ENCODE results near the gene OR51G2.

The OR51G2 gene

GRCh38 chr11:4891996-4892640 is 27.0 kb downstream of the OR51G2 start:
- ChIA-PET POLR2A (no interaction called here), CTCF (no interaction called here)
- TF ChIP-seq PKNOX1 (IDR thresholded peaks at IDR 0.05) (no peak), FOXA1 (IDR thresholded peaks at IDR 0.05) (no peak), ZNF384 (IDR thresholded peaks at IDR 0.05) (no peak), ELF4 (IDR thresholded peaks at IDR 0.05) (no peak)
- DNase-seq (ENCODE audit: extremely low spot score): no peak

- ChIA-PET POLR2A (no interaction called here), CTCF (no interaction called here)
- no peak for TF ChIP-seq ARNT (IDR thresholded peaks at IDR 0.05)
- DNase-seq (ENCODE audit: extremely low spot score): no peak
These were observed 28.9 kb downstream of the OR51G2 start for GRCh38 chr11:4890279-4890678.

DNA sequence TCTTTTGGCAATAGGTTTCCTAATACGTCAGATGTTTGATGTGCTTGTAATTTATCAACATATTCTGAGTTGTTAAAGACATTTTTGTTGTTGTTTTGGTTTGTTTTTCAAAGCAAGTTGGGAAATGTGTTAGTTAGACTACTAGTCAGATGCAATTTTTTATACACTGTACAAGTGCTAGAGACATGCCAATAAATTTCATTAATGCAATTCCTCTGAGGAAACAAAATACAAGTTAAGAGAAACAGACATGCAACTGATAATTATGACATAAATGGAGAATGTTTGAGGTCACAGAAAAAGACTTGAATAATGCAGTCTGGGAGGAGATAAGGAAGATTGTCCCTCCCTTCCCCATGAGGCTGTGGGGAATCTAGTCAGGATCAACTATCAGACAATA is 31.6 kb downstream of the OR51G2 start:
- no peak for TF ChIP-seq ELF4 (IDR thresholded peaks at IDR 0.05)
- no peak for TF ChIP-seq CTBP1 (IDR thresholded peaks at IDR 0.05; ENCODE audit: borderline replicate concordance)
- TF ChIP-seq HDGF (IDR thresholded peaks at IDR 0.05; ENCODE audit: borderline replicate concordance): no peak
- TF ChIP-seq BHLHE40 (IDR thresholded peaks at IDR 0.05; ENCODE audit: borderline replicate concordance): no peak
- TF ChIP-seq ZNF384 (IDR thresholded peaks at IDR 0.05): no peak
- no peak for TF ChIP-seq FOXK2 (IDR thresholded peaks at IDR 0.05)
- TF ChIP-seq L3MBTL2 (conservative IDR thresholded peaks at IDR 0.05): no peak
- TF ChIP-seq FOXM1 (IDR thresholded peaks at IDR 0.05; ENCODE audit: borderline replicate concordance): no peak
- no peak for TF ChIP-seq FOXA1 (IDR thresholded peaks at IDR 0.05)
- no peak for TF ChIP-seq NFRKB (IDR thresholded peaks at IDR 0.05)
- TF ChIP-seq PKNOX1 (IDR thresholded peaks at IDR 0.05): no peak
- no peak for TF ChIP-seq TARDBP (IDR thresholded peaks at IDR 0.05)
- no peak for TF ChIP-seq SUZ12 (IDR thresholded peaks at IDR 0.05)
- TF ChIP-seq LEF1 (IDR thresholded peaks at IDR 0.05; ENCODE audit: borderline replicate concordance): no peak
- no peak for TF ChIP-seq ARNT (IDR thresholded peaks at IDR 0.05)
- no peak for TF ChIP-seq SP1 (IDR thresholded peaks at IDR 0.05)
- ChIA-PET CTCF (no interaction called here), POLR2A (no interaction called here)
- DNase-seq (ENCODE audit: extremely low spot score): no peak

GRCh38 chr11:4886186-4886585 is 33.0 kb downstream of the OR51G2 start:
- CTCF ChIA-PET: no interaction called here
- no peak for DNase-seq (ENCODE audit: extremely low spot score)
- TF ChIP-seq BHLHE40 (IDR thresholded peaks at IDR 0.05; ENCODE audit: borderline replicate concordance) (no peak), ARNT (IDR thresholded peaks at IDR 0.05) (no peak), FOXA1 (IDR thresholded peaks at IDR 0.05) (no peak), PKNOX1 (IDR thresholded peaks at IDR 0.05) (no peak), LEF1 (IDR thresholded peaks at IDR 0.05; ENCODE audit: borderline replicate concordance) (no peak), ZNF384 (IDR thresholded peaks at IDR 0.05) (no peak), FOXK2 (IDR thresholded peaks at IDR 0.05) (no peak), NFRKB (IDR thresholded peaks at IDR 0.05) (no peak), L3MBTL2 (conservative IDR thresholded peaks at IDR 0.05) (no peak), TARDBP (IDR thresholded peaks at IDR 0.05) (no peak), SP1 (IDR thresholded peaks at IDR 0.05) (no peak), CTBP1 (IDR thresholded peaks at IDR 0.05; ENCODE audit: borderline replicate concordance) (no peak), ELF4 (IDR thresholded peaks at IDR 0.05) (no peak), FOXM1 (IDR thresholded peaks at IDR 0.05; ENCODE audit: borderline replicate concordance) (no peak), HDGF (IDR thresholded peaks at IDR 0.05; ENCODE audit: borderline replicate concordance) (no peak), SUZ12 (IDR thresholded peaks at IDR 0.05) (no peak)
- POLR2A ChIA-PET: no interaction called here

DNA sequence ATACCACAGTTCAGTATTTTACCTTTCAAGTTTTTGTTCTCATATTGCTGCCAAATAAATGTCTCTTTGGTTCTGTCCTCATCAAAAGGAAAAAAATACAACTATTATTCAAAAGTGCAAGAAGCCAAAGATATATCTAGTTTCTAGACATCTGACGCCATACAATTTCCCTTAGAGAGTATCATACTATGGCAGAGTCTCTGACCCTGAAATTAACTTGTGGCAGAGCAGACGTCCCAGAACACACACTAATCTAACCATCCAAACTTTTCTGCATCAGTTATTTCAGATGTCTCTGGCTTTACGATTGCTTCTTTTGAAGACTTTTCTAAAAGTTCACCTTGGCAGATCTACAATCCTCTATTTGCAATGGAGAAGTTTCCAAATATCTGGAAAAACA is 34.8 kb downstream of the OR51G2 start:
- TF ChIP-seq HDGF (IDR thresholded peaks at IDR 0.05; ENCODE audit: borderline replicate concordance): no peak
- no peak for TF ChIP-seq FOXM1 (IDR thresholded peaks at IDR 0.05; ENCODE audit: borderline replicate concordance)
- no peak for TF ChIP-seq FOXA1 (IDR thresholded peaks at IDR 0.05)
- no peak for TF ChIP-seq ARNT (IDR thresholded peaks at IDR 0.05)
- TF ChIP-seq LEF1 (IDR thresholded peaks at IDR 0.05; ENCODE audit: borderline replicate concordance): no peak
- no peak for TF ChIP-seq TARDBP (IDR thresholded peaks at IDR 0.05)
- TF ChIP-seq SUZ12 (IDR thresholded peaks at IDR 0.05): no peak
- no peak for TF ChIP-seq FOXK2 (IDR thresholded peaks at IDR 0.05)
- ChIA-PET CTCF (no interaction called here), POLR2A (no interaction called here)
- DNase-seq (ENCODE audit: extremely low spot score): no peak

- TF ChIP-seq LEF1 (IDR thresholded peaks at IDR 0.05; ENCODE audit: borderline replicate concordance): no peak
- TF ChIP-seq ARNT (IDR thresholded peaks at IDR 0.05): no peak
- TF ChIP-seq CTBP1 (IDR thresholded peaks at IDR 0.05; ENCODE audit: borderline replicate concordance): no peak
- TF ChIP-seq BHLHE40 (IDR thresholded peaks at IDR 0.05; ENCODE audit: borderline replicate concordance): no peak
- no peak for TF ChIP-seq SP1 (IDR thresholded peaks at IDR 0.05)
- TF ChIP-seq HDGF (IDR thresholded peaks at IDR 0.05; ENCODE audit: borderline replicate concordance): no peak
- no peak for TF ChIP-seq TARDBP (IDR thresholded peaks at IDR 0.05)
- no peak for TF ChIP-seq SUZ12 (IDR thresholded peaks at IDR 0.05)
- no peak for TF ChIP-seq NFRKB (IDR thresholded peaks at IDR 0.05)
- TF ChIP-seq ELF4 (IDR thresholded peaks at IDR 0.05): no peak
- no peak for TF ChIP-seq L3MBTL2 (conservative IDR thresholded peaks at IDR 0.05)
- TF ChIP-seq PKNOX1 (IDR thresholded peaks at IDR 0.05): no peak
- no peak for TF ChIP-seq FOXK2 (IDR thresholded peaks at IDR 0.05)
- no peak for TF ChIP-seq FOXM1 (IDR thresholded peaks at IDR 0.05; ENCODE audit: borderline replicate concordance)
- TF ChIP-seq FOXA1 (IDR thresholded peaks at IDR 0.05): no peak
- no peak for TF ChIP-seq ZNF384 (IDR thresholded peaks at IDR 0.05)
- POLR2A ChIA-PET: no interaction called here
- CTCF ChIA-PET: no interaction called here
These were observed 36.6 kb downstream of the OR51G2 start for GRCh38 chr11:4882543-4882942.

More at GRCh38 chr11:4882543-4882942, 36.6 kb downstream of the OR51G2 start:
- no peak for DNase-seq (ENCODE audit: extremely low spot score)
